ENCODE data around the gene SLC6A13. TPM values are rescaled to one million over a fixed set of nuclear protein-coding genes. Genes with fewer than 3 reads are reported as not detected.

Gene SLC6A13
- total and polyA plus RNA-seq, 2 of the 8 experiments (the other 6 are each of a cell fraction or from before 2014, with no cell fraction given): 0.03 TPM; not detected in 1

DNA sequence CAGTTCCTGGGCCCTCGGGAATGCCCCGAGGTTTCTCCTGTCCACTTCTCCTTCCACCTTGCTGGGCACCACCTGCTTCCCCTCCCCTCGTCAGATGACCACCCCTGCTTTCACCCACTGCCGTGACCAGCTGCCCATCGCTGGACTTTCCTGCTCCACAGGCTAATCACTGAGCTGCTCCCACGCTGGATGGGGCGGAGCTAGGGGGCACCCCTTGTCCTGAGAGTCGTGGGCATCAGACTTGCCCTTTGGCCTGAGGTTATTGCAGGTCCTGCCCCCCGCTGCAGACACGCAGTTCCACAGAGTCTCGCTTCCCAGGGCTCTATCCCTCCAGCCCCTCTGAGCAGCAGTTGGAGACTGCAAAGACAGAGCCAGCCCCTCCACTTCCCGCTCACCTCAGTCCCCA is 49.1 kb downstream of the SLC6A13 start (continued):
- no peak for TF ChIP-seq EP300 (IDR thresholded peaks at IDR 0.05; ENCODE audit: borderline replicate concordance in 1 of 2, low read depth in 2 of 2, low read length in 2 of 2)
